Stimulated activated naive B cell treated with anti-CD40 and anti-IgM and Interleukin-4, amounts not matched to agents 10 μg/mL and 1 μg/mL and 100 μg/mL, for 72 hours (primary cell): Measurements from ENCODE around the gene ZFAND3.
"Not testable (repeated sequence)": the region's sequence is repeated elsewhere in the genome, so short reads cannot be mapped to it uniquely, and the experiment has no call there.

Experiments used
- ATAC-seq, 2 donors: fragments of 150-1000 bp; cut with Tn5 transposase; replicated peaks; 2 replicates each; pipeline ENCODE4 v1.10.0; 2021; ENCODE audit warnings: moderate library complexity in 1 of 2
- DNase-seq: peaks from one replicate; pipeline ENCODE4 v3.0.0; 2021
- H3K27ac Mint-ChIP-seq: one replicate; pipeline ENCODE4 v1.8.0; 2022; ENCODE audit warnings: mild to moderate bottlenecking, mixed read lengths
- H3K27me3 Mint-ChIP-seq, 2 donors: one replicate each; pipeline ENCODE4 v1.8.0; 2022; ENCODE audit warnings: mixed read lengths in 2 of 2
- H3K36me3 Mint-ChIP-seq, 2 donors: one replicate each; pipeline ENCODE4 v1.8.0; 2022; ENCODE audit warnings: mixed read lengths in 2 of 2, mild to moderate bottlenecking in 1 of 2
- H3K4me1 Mint-ChIP-seq, 2 donors: one replicate each; pipeline ENCODE4 v1.8.0; 2022; ENCODE audit warnings: mixed read lengths in 2 of 2, mild to moderate bottlenecking in 1 of 2
- H3K4me3 Mint-ChIP-seq, 2 donors: one replicate each; pipeline ENCODE4 v1.8.0; 2022; ENCODE audit warnings: mild to moderate bottlenecking in 2 of 2, mixed read lengths in 2 of 2, moderate library complexity in 1 of 2
- H3K9me3 Mint-ChIP-seq, 2 donors: one replicate each; pipeline ENCODE4 v1.8.0; 2022; ENCODE audit warnings: mixed read lengths in 2 of 2, mild to moderate bottlenecking in 1 of 2

Gene ZFAND3

DNA sequence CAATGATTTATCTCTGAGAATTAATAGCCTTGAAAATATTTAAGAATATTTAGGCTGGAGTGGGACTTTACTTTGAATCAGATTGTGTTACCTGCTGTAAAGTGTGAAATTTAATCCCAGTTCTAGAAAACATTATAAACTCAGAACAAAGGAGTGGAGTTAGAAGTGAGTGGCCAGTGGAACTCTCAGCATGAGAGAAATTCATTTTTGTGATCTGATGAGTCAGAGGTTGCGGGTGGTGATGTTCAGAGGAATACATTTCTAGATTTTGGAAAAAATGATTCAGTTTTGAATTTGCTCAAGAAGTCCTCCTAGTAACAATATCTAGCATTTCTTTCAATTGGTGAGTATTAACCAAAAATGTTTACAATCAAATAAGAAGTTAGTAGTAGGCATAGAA, 167.5 kb downstream of the ZFAND3 start:
- DNase-seq (no peak), ATAC-seq (peak; percentile 34 to 45)
- Mint-ChIP-seq H3K4me3 (no peak overlapping the region), H3K27ac (peak overlapping the region; percentile 65), H3K27me3 (no peaks in the 10 kb centered on the region), H3K36me3 (peaks cover 3% of the 10 kb centered on the region in 2 donors), H3K4me1 (peaks cover 35 to 67% of the 10 kb centered on the region in 2 donors), H3K9me3 (no peaks in the 10 kb centered on the region)

DNA sequence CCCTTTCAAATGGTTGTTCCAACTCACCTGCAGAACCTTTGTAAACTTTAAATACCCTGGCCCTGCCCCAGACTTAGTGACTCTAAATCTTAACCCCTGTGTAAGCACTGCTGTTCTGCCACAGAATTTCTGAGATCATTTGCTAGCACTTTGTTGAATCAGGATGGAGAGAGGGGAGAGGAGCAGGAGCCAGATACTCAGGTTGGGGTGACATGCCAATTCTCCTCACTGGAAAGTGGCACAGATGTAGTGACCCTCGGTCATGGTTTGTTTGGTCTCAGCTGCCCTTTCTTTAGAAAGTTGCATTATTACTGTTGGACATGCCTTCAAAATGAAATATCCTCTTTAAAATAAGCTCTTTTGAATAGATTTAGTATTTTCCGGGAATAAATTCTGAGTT, 168.0 kb downstream of the ZFAND3 start:
- H3K4me1 Mint-ChIP-seq: peaks cover 38 to 70% of the 10 kb centered on the region in 2 donors
- no peaks in the 10 kb centered on the region for H3K27me3 Mint-ChIP-seq
- H3K36me3 Mint-ChIP-seq: peaks cover 3% of the 10 kb centered on the region in 2 donors
- H3K9me3 Mint-ChIP-seq: no peaks in the 10 kb centered on the region
- ATAC-seq (no peak), DNase-seq (no peak)
- H3K27ac Mint-ChIP-seq: peak overlapping the region; percentile 65
- no peak overlapping the region for H3K4me3 Mint-ChIP-seq

DNA sequence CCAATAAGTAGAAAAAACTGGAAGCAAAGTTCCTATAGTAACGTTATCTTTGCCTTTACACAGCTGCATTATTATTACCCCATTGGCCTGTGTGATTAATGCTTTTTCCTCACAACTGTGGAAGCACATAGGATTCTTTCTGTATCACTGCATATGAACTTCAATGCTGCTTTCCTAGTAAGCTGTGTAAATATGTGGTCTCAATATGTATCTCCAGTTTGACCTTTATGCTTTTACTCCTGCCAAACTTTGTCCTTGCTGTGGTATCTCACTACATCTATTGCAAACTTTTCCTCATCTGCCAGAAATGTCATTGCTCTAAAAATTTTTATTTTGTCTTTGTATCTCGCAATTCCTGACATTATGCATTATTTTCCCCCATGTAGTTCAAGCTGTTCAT, 168.6 kb downstream of the ZFAND3 start:
- no peak overlapping the region for H3K27ac Mint-ChIP-seq
- H3K4me1 Mint-ChIP-seq: peaks cover 41 to 74% of the 10 kb centered on the region in 2 donors
- H3K9me3 Mint-ChIP-seq: no peaks in the 10 kb centered on the region
- no peak for DNase-seq
- H3K36me3 Mint-ChIP-seq: peaks cover 3% of the 10 kb centered on the region in 2 donors
- H3K27me3 Mint-ChIP-seq: no peaks in the 10 kb centered on the region
- no peak for ATAC-seq
- no peak overlapping the region for H3K4me3 Mint-ChIP-seq

DNA sequence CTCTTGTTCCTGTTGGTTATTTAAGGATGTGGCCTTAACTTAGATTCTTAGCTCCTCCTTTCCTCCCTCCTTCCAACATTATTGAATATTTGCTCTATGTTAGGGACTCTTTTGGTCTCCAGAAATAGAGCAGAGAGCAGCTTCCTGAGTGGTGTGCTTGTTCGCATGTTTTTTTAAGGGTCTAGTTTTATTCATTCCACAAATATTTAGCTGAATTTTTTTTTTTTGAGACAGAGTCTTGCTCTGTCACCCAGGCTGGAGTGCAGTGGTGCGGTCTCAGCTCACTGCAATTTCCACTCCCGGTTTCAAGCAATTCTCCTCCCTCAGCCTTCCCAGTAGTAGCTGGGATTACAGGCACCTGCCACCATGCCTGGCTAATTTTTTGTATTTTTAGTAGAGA, 169.2 kb downstream of the ZFAND3 start:
- ATAC-seq: no peak
- H3K4me3 Mint-ChIP-seq: no peak overlapping the region
- peaks cover under 1% of the 10 kb centered on the region in 2 donors for H3K36me3 Mint-ChIP-seq
- H3K4me1 Mint-ChIP-seq: peaks cover 39 to 69% of the 10 kb centered on the region in 2 donors
- no peak overlapping the region for H3K27ac Mint-ChIP-seq
- H3K27me3 Mint-ChIP-seq: no peaks in the 10 kb centered on the region
- no peak for DNase-seq
- no peaks in the 10 kb centered on the region for H3K9me3 Mint-ChIP-seq

DNA sequence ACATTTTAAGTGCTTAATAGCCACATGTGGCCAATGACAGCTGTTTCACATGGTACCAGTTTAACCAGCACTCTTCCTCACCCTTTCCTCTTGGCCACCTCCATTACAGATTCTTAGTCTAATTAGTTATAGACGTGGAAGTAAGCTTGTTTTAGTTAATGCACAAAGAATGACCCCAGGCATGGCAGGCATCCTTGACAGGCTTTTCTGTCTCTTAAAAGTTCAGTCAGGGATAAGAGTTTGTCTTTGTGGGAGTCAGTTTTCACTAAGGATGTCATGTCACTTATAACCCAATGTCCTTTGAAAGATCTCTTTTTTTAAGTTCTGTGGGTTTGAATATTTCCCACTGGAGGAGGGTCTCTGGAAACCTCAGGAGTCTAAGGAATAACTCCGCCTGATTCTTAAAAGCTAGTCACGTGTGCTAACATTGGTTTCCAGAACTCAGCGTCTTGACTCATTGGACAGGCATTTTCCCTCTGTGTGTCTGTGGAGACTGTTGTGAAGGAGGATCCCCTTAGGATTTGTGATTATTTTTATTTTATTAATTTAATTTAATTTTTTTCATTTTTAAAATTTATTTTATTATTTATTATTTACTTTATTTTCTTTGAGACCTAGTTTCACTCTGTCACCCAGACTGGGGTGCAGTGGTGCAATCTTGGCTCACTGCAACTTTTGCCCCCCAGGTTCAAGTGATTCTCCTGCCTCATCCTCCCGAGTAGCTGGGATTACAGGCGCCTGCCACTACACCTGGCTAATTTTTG, 171.4 kb downstream of the ZFAND3 start:
- Mint-ChIP-seq H3K4me3 (no peak overlapping the region), H3K36me3 (no peaks in the 10 kb centered on the region), H3K4me1 (peaks cover 35 to 59% of the 10 kb centered on the region in 2 donors), H3K27me3 (no peaks in the 10 kb centered on the region), H3K27ac (no peak overlapping the region), H3K9me3 (no peaks in the 10 kb centered on the region)
- ATAC-seq: no peak
- no peak for DNase-seq

DNA sequence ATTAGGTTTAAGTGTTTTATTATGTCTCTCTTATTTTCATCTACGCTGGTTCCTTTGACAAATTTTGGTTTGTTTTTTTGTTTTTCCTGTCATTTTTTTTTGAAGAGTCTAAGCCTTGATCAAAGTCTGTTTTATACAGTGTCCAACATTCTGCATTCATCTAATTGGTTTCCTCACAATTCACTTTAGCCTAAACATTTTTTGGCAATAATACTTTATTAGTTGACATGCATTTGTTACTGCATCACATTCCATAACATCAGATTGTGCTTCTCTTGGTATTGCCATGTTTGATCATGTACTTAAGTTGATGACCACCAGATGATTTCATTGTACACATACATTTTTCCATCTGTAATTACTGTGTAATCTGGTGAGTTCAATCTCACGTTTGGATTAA, 173.2 kb downstream of the ZFAND3 start:
- no peak overlapping the region for H3K27ac Mint-ChIP-seq
- H3K27me3 Mint-ChIP-seq: no peaks in the 10 kb centered on the region
- peaks cover 2 to 3% of the 10 kb centered on the region in 2 donors for H3K9me3 Mint-ChIP-seq
- no peak for DNase-seq
- H3K4me1 Mint-ChIP-seq: peaks cover 27 to 40% of the 10 kb centered on the region in 2 donors
- H3K36me3 Mint-ChIP-seq: peaks cover 4 to 6% of the 10 kb centered on the region in 2 donors
- ATAC-seq: no peak
- H3K4me3 Mint-ChIP-seq: no peak overlapping the region

DNA sequence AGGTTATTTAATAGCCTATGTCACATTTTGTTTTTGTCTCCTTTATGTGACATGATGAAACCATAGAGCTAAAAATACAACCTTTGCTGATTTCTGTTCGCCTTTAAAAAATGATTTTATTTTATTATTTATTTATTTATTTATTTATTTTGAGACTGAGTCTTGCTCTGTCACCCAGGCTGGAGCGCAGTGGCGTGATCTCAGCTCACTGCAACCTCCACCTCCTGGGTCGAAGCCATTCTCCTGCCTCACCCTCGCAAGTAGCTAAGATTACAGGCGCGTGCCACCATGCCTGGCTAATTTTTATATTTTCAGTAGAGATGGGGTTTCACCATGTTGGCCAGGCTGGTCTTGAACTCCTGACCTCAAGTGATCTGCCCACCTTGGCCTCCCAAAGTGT, 173.7 kb downstream of the ZFAND3 start:
- not testable (repeated sequence) for H3K27me3 Mint-ChIP-seq, H3K9me3 Mint-ChIP-seq
- peaks cover 26 to 36% of the 10 kb centered on the region in 2 donors for H3K4me1 Mint-ChIP-seq

DNA sequence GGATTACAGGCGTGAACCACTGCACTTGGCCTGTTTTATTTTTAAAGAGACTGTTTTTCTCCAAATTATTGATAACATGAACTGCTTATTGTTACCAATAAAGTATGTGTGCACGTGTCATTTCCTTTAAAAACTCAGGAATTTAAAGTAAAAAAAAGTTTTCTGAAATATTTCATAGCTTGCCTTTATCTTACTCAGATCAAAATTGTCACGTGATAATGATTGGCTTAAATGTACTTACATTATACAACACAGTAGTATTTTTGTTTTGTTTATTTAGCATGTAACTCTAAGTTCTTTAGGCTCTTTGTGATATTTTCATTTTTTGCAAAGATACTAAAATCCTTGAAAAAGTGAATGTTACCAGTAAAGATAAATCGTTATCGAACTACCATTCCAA, 174.1 kb downstream of the ZFAND3 start:
- no peak overlapping the region for H3K4me3 Mint-ChIP-seq
- DNase-seq (no peak), ATAC-seq (no peak)
- H3K27me3 Mint-ChIP-seq: no peaks in the 10 kb centered on the region
- H3K4me1 Mint-ChIP-seq: peaks cover 22 to 32% of the 10 kb centered on the region in 2 donors
- H3K36me3 Mint-ChIP-seq: peaks cover 6 to 10% of the 10 kb centered on the region in 2 donors
- H3K9me3 Mint-ChIP-seq: peaks cover 4 to 6% of the 10 kb centered on the region in 2 donors
- H3K27ac Mint-ChIP-seq: no peak overlapping the region

More for the DNA sequence above, 173.7 kb downstream of the ZFAND3 start:
- not testable (repeated sequence) for H3K36me3 Mint-ChIP-seq, DNase-seq, H3K4me3 Mint-ChIP-seq, H3K27ac Mint-ChIP-seq, ATAC-seq

DNA sequence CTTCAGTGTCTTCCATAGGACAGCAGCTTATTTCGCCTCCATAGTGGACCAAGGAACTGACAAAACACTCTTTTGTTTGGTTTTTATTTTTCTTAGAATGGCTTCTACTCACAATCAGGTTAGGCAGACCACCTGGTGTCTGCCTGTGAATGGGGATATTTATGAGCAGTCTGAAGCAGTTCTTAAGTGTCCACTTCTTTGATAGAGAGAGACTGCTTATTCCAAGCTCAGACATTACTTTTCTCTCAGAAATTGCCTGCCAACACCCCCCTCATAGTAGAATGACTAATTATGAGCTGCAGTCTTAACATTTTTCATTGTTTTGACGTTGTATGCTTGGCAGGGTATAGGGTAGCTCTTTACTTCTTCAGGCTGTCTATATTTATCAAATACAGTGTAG, 174.7 kb downstream of the ZFAND3 start:
- H3K9me3 Mint-ChIP-seq: peaks cover 4 to 6% of the 10 kb centered on the region in 2 donors
- ATAC-seq: no peak
- no peak overlapping the region for H3K4me3 Mint-ChIP-seq

DNA sequence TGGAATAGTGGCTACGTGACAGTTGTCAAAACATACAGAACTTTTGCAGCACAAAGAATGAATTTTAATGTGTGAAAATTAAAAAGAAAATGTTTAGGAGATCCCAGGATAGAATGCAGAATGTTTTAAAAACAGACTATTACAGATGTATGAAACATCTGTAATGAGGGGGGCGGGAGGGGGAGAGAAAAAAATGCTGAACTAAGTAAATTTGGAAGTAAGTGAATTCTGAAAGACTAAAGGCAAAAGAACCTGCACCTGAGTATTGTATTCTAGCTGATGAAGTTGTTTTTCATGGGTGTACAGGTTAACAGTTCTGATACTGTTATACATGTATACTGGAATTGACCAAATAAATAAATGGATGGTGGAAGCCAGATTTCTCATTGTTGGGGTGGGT, 178.8 kb downstream of the ZFAND3 start:
- no peak for DNase-seq
- Mint-ChIP-seq H3K4me1 (peaks cover 6 to 8% of the 10 kb centered on the region in 2 donors), H3K36me3 (peaks cover 10 to 22% of the 10 kb centered on the region in 2 donors), H3K9me3 (peaks cover 9% of the 10 kb centered on the region in 2 donors), H3K27me3 (no peaks in the 10 kb centered on the region), H3K27ac (no peak overlapping the region), H3K4me3 (no peak overlapping the region)
- no peak for ATAC-seq

More for the DNA sequence above, 174.7 kb downstream of the ZFAND3 start:
- Mint-ChIP-seq H3K27ac (no peak overlapping the region), H3K27me3 (no peaks in the 10 kb centered on the region), H3K36me3 (peaks cover 6 to 10% of the 10 kb centered on the region in 2 donors), H3K4me1 (peaks cover 20 to 26% of the 10 kb centered on the region in 2 donors)
- no peak for DNase-seq

DNA sequence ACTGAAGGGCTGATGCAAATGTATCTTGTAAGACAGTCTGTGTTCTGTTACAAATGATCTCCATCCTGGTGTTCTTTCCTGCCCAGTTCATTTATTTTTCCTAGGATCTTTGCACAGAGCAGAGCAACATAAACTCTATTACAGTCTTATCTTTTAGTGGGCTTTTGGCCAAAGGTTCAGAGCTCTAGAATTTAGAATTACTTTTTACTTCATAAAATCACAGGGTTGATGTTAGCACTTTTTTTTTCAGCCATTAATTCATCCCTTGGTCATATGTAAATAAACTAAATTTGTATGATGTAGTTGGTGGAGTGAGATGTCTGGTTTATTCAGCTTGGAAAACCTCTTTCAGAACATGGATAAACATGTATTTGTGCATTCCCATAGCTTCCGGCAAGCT, 181.9 kb downstream of the ZFAND3 start:
- H3K4me3 Mint-ChIP-seq: no peak overlapping the region
- H3K27ac Mint-ChIP-seq: no peak overlapping the region
- H3K4me1 Mint-ChIP-seq: peaks cover 6 to 11% of the 10 kb centered on the region in 2 donors
- no peak for DNase-seq
- H3K36me3 Mint-ChIP-seq: peaks cover 14 to 22% of the 10 kb centered on the region in 2 donors
- no peaks in the 10 kb centered on the region for H3K27me3 Mint-ChIP-seq
- ATAC-seq: no peak
- peaks cover 9% of the 10 kb centered on the region in 2 donors for H3K9me3 Mint-ChIP-seq

DNA sequence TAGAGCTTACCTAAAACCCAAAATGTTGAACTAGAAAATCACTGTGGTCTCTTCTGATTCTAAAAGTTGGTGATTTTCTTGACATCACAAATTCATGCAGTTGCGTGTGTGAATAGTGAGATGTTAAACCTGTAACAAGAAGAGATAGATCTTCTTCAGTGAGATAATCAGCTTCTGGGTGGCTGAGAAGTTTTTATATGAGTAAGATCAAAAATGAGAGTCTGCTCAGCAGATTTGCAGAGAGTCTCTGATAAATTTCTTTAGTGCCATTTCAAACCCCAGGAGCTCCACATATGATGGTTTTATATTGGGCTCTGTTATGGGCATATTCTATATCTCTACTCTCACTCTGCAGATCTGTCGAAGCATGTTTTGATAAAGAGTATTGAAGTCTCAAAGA, 185.4 kb downstream of the ZFAND3 start:
- H3K27me3 Mint-ChIP-seq: no peaks in the 10 kb centered on the region
- H3K4me3 Mint-ChIP-seq: no peak overlapping the region
- DNase-seq (no peak), ATAC-seq (no peak)
- peaks cover 9 to 19% of the 10 kb centered on the region in 2 donors for H3K4me1 Mint-ChIP-seq
- H3K9me3 Mint-ChIP-seq: peaks cover 3 to 4% of the 10 kb centered on the region in 2 donors
- peaks cover 5 to 15% of the 10 kb centered on the region in 2 donors for H3K36me3 Mint-ChIP-seq
- no peak overlapping the region for H3K27ac Mint-ChIP-seq

DNA sequence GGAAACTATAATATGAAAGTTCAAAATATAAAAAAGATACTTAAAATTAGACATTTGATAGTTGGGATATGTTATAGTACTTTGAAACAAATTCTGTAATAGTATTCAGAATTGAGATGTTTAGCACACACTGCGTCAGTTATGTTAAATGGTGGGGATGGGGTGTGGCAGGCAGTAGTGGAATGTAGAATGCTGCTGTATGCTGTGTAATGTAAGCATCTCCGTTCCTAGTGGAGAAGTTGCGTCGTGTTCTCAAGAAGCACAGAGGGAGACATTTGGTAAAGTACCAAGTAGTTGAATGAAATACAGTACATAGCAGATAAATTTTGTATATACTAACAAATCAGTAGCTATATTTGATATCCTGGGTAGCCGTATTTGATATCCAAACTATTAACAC, 192.4 kb downstream of the ZFAND3 start:
- DNase-seq (no peak), ATAC-seq (no peak)
- peaks cover 3 to 21% of the 10 kb centered on the region in 2 donors for H3K36me3 Mint-ChIP-seq
- no peak overlapping the region for H3K27ac Mint-ChIP-seq
- peaks cover 2 to 7% of the 10 kb centered on the region in 2 donors for H3K9me3 Mint-ChIP-seq
- H3K4me3 Mint-ChIP-seq: no peak overlapping the region
- H3K27me3 Mint-ChIP-seq: no peaks in the 10 kb centered on the region
- peaks cover 4 to 32% of the 10 kb centered on the region in 2 donors for H3K4me1 Mint-ChIP-seq

DNA sequence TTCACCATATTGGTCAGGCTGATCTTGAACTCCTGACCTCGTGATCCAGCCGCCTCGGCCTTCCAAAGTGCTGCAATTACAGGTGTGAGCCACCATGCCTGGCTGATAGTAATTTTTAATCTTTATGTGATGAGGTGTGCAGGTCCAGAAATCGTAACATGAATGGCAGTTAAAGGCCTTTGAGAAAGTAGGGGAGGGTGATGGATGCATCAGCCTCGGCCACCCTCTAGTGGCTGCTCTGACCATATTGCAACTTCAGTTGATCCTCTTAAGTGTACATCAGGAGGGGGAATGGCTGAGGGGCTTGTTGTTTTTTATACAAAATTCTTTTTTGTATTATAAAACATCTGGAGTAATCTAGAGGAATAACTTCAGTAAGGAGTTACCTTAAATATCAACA, 193.0 kb downstream of the ZFAND3 start:
- no peak overlapping the region for H3K27ac Mint-ChIP-seq
- H3K27me3 Mint-ChIP-seq: no peaks in the 10 kb centered on the region
- peaks cover 3 to 21% of the 10 kb centered on the region in 2 donors for H3K36me3 Mint-ChIP-seq
- H3K9me3 Mint-ChIP-seq: peaks cover 2 to 7% of the 10 kb centered on the region in 2 donors
- H3K4me1 Mint-ChIP-seq: peaks cover 9 to 33% of the 10 kb centered on the region in 2 donors
- DNase-seq (no peak), ATAC-seq (peak; percentile 68 to 77)
- no peak overlapping the region for H3K4me3 Mint-ChIP-seq

DNA sequence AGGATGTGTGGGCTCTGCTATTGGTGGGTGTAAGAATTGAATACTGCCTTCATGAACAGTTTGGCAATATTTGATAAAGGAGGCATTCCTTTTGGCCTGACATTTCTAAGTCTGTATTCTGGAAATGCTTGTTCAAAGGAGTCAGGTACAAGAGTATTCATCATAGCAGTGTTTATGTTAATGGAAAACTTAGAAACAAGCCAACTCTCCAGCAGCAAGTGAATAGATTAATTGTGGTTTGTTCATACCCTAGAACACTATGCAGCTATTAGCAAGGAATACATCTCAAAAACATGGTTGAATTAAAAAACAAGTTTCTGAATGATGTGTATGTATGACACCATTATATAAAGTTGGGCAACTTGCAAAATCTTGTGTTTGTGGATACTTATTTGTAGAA, 195.8 kb downstream of the ZFAND3 start:
- Mint-ChIP-seq H3K27me3 (no peaks in the 10 kb centered on the region), H3K4me1 (peaks cover 9 to 21% of the 10 kb centered on the region in 2 donors), H3K4me3 (no peak overlapping the region), H3K9me3 (no peaks in the 10 kb centered on the region), H3K27ac (no peak overlapping the region), H3K36me3 (peaks cover 0 to 13% of the 10 kb centered on the region in 2 donors)
- DNase-seq (no peak), ATAC-seq (no peak)
